Inferior parietal cortex (tissue), 1 donor: Measurements from ENCODE around the gene GATB.
A peak's percentile ranks its signal among the peaks of the same experiment; 100 is the strongest.

ENCODE experiments used
- DNase-seq: peaks from one replicate; pipeline ENCODE4 v3.0.0-alpha.2; 2016; ENCODE audit errors: extremely low spot score

GATB gene

GRCh38 chr4:151760712-151761661 is at the start of gene GATB:
Gene GATB, minus strand, starts transcription at chr4:151761007. Its CDS starts 25 bp downstream, at chr4:151760982.
- peak; percentile 99 for DNase-seq

GRCh38 chr4:151810476-151810875 is 49.7 kb upstream of the GATB start:
- DNase-seq: no peak

- no peak for DNase-seq
Measured at GRCh38 chr4:151809716-151810115, 48.9 kb upstream of the GATB start.

GRCh38 chr4:151808542-151808941 is 47.7 kb upstream of the GATB start:
- no peak for DNase-seq

- DNase-seq: no peak
Measured at GRCh38 chr4:151808120-151808529, 47.3 kb upstream of the GATB start.

GRCh38 chr4:151807220-151807619 is 46.4 kb upstream of the GATB start:
- DNase-seq: no peak

GRCh38 chr4:151806511-151806927 is 45.7 kb upstream of the GATB start:
- DNase-seq: no peak

- no peak for DNase-seq
Measured at GRCh38 chr4:151804821-151805220, 44.0 kb upstream of the GATB start.

GRCh38 chr4:151804086-151804630 is 43.4 kb upstream of the GATB start:
- no peak for DNase-seq

- DNase-seq: no peak
Measured at GRCh38 chr4:151803246-151803645, 42.4 kb upstream of the GATB start.

GRCh38 chr4:151801547-151802516 is 41.0 kb upstream of the GATB start:
- no peak for DNase-seq

GRCh38 chr4:151799417-151800012 is 38.7 kb upstream of the GATB start:
- no peak for DNase-seq

- DNase-seq: no peak
Measured at GRCh38 chr4:151798678-151799416, 38.0 kb upstream of the GATB start.

- DNase-seq: no peak
Measured at GRCh38 chr4:151797853-151798252, 37.0 kb upstream of the GATB start.

GRCh38 chr4:151797131-151797530 is 36.3 kb upstream of the GATB start:
- DNase-seq: no peak

GRCh38 chr4:151796106-151796505 is 35.3 kb upstream of the GATB start:
- no peak for DNase-seq

- no peak for DNase-seq
Measured at GRCh38 chr4:151792995-151793394, 32.2 kb upstream of the GATB start.

GRCh38 chr4:151792530-151792929 is 31.7 kb upstream of the GATB start:
- DNase-seq: no peak

GRCh38 chr4:151788021-151788420 is 27.2 kb upstream of the GATB start:
- DNase-seq: no peak

GRCh38 chr4:151786158-151786495 is 25.3 kb upstream of the GATB start:
- DNase-seq: no peak
